Activated CD4-positive, alpha-beta T cell treated with anti-CD3 and anti-CD28 coated beads, Interleukin-2, amount 10 ng/mL, durations not matched to agents 7 days and 5 days (primary cell): ENCODE results near the gene HECW1. TPM values are rescaled to one million over a fixed set of nuclear protein-coding genes. Genes with fewer than 3 reads are reported as not detected.

Source experiments
- CTCF ChIA-PET: fragments of 350-600 bp; sonication (Branson Sonifier 250); formaldehyde crosslinking; loops from one replicate; lab custom pipeline; 2021; ENCODE audit warnings: antibody characterized with exemption; lab: Charles Lee
- POLR2A ChIA-PET: fragments of 350-600 bp; sonication (Branson Sonifier 250); formaldehyde crosslinking; loops from one replicate; lab custom pipeline; 2021; ENCODE audit warnings: antibody characterized with exemption; lab: Charles Lee
- DNase-seq: peaks from one replicate; pipeline ENCODE4 v3.0.0-alpha.2; 2020
- H3K27ac Mint-ChIP-seq: one replicate; pipeline ENCODE4 v1.8.0; 2021; ENCODE audit warnings: mild to moderate bottlenecking, moderate library complexity, mixed read lengths
- H3K27me3 Mint-ChIP-seq: one replicate; pipeline ENCODE4 v1.8.0; 2021; ENCODE audit warnings: mixed read lengths
- H3K36me3 Mint-ChIP-seq: one replicate; pipeline ENCODE4 v1.8.0; 2021; ENCODE audit warnings: low read depth, mixed read lengths
- H3K4me1 Mint-ChIP-seq: one replicate; pipeline ENCODE4 v1.8.0; 2021; ENCODE audit warnings: mixed read lengths
- H3K4me3 Mint-ChIP-seq: one replicate; pipeline ENCODE4 v1.8.0; 2021; ENCODE audit warnings: mild to moderate bottlenecking, moderate library complexity, mixed read lengths
- H3K9me3 Mint-ChIP-seq: one replicate; pipeline ENCODE4 v1.8.0; 2021; ENCODE audit warnings: mixed read lengths
- total RNA-seq, 2 experiments: library from RNA; stranded (reverse); gene quantifications; one replicate each; pipeline ENCODE4 v1.2.3, GENCODE V29; 2021

HECW1 gene
- total RNA-seq, 2 experiments from 2014 or later, result not detected

GRCh38 chr7:43302211-43302711 is 189.8 kb downstream of the HECW1 start:
- no peak overlapping the region for H3K27ac Mint-ChIP-seq
- H3K27me3 Mint-ChIP-seq, result peaks cover 8% of the 10 kb centered on the region
- no peaks in the 10 kb centered on the region for H3K4me1 Mint-ChIP-seq
- ChIA-PET POLR2A (no interaction called here), CTCF (no interaction called here)
- DNase-seq, result no peak
- no peaks in the 10 kb centered on the region for H3K9me3 Mint-ChIP-seq
- no peak overlapping the region for H3K4me3 Mint-ChIP-seq
- H3K36me3 Mint-ChIP-seq, result no peaks in the 10 kb centered on the region

DNA sequence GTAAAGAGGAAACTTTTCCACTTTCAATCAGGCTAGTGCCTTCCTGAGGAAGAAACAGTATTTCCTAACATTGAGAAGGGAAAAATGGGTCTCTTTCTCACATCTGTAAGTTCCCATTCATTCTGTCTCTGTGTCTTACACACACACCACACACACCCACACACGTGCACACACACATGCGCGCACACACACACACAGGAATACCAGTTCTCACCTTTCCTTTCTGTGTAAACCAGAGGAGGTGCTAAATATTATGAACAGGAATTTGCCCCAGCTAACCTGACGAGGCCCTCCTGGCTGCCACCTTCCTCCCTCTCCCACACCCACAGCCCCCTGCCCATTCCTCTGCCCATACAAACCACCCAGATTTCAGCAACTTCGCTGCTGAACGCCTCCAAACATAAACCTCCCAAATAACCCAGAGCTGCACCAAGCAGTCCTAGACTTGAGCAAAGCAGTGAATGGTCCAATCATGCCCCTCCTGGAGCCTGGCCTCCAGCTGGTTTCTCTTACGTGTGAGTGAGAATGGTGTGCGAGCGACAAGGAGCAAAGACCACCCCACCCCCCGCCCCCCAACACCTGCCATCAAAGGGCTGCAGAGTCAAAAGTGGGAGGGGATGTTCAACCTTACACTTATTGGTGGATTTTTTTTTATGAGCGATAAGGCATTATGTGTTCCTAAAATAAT is 190.5 kb downstream of the HECW1 start:
- Mint-ChIP-seq H3K9me3 (no peaks in the 10 kb centered on the region), H3K27me3 (peaks cover 8% of the 10 kb centered on the region), H3K4me3 (no peak overlapping the region), H3K27ac (no peak overlapping the region), H3K36me3 (no peaks in the 10 kb centered on the region), H3K4me1 (no peaks in the 10 kb centered on the region)
- no peak for DNase-seq
- ChIA-PET CTCF (interaction anchor here (0.6 to 2.6 kb wide), 2 partner anchors 11 to 441 kb away, joined by 4 to 11 read pairs; no protein-coding TSS in a partner anchor), POLR2A (no interaction called here)

DNA sequence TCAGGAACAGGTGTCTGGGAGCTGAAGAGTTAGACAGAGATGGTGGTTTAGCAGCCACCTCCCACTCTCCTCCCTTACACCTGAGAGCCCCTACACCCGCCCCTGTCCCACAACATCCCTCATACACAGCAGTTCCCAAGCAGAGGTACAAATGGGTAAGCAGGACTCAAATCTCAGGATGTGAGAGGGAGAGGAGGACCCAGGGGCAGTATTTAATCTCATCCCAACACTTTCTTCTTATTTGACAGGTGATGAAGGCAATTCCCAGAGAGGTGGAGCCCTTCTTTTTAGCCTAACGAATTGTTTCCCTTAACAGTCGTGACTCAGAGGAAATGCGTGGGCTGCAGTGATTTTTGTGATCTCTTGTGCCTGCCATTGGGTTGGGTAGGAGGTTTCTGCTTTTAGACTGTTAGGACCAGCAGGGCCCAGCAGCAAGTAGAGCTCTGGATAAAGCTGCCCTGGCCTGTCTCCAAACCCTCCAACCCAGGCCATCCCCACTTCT is 191.3 kb downstream of the HECW1 start:
- H3K9me3 Mint-ChIP-seq, result no peaks in the 10 kb centered on the region
- H3K4me3 Mint-ChIP-seq, result no peak overlapping the region
- no peaks in the 10 kb centered on the region for H3K36me3 Mint-ChIP-seq
- CTCF ChIA-PET, result interaction anchor here (0.6 to 2.6 kb wide), 2 partner anchors 10 to 440 kb away, joined by 4 to 11 read pairs; no protein-coding TSS in a partner anchor
- no peaks in the 10 kb centered on the region for H3K4me1 Mint-ChIP-seq
- no peak for DNase-seq
- no peak overlapping the region for H3K27ac Mint-ChIP-seq
- POLR2A ChIA-PET, result no interaction called here
- H3K27me3 Mint-ChIP-seq, result peaks cover 7% of the 10 kb centered on the region

DNA sequence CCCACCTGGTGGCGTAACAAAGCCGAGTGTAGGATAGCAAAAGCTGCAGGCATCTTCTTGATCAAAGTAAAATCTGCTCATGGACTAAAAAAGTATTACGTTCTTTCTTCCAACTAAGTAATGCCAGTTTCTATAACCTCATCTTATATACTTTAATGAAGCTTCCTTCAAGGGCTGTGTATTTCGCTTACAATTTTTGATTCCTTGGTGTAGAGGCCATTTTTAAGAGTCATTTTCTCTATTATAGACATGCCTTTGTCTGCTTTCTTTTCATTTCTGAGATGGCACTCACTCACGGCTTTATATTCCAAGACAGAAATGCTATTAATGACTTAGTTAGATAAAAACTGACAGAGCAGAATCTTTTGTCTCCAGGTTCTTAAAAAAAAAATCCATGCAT is 194.0 kb downstream of the HECW1 start:
- Mint-ChIP-seq H3K4me1 (no peaks in the 10 kb centered on the region), H3K27ac (no peak overlapping the region), H3K27me3 (no peaks in the 10 kb centered on the region), H3K4me3 (no peak overlapping the region), H3K36me3 (no peaks in the 10 kb centered on the region), H3K9me3 (no peaks in the 10 kb centered on the region)
- POLR2A ChIA-PET, result no interaction called here
- DNase-seq, result no peak
- CTCF ChIA-PET, result no interaction called here

DNA sequence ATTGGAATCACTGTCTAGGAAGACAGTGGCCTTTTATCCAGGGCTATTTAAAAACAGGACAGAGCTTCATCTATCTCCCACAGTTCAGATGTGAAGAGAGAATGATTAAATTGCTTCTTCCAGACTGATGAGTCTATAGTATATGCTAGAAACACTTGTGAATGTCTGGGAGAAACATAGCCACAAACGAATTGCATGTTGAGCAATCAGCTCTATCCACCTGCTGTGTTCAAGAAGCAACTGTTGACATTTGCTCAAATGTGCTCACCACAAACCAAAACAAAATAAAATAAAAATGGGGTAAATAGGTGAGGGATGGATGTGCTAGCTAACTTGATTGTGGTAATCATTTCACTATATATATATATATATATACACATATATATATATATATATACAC is 195.1 kb downstream of the HECW1 start:
- H3K4me1 Mint-ChIP-seq, result no peaks in the 10 kb centered on the region
- no peak for DNase-seq
- ChIA-PET CTCF (no interaction called here), POLR2A (no interaction called here)
- H3K27ac Mint-ChIP-seq, result no peak overlapping the region
- no peak overlapping the region for H3K4me3 Mint-ChIP-seq
- no peaks in the 10 kb centered on the region for H3K27me3 Mint-ChIP-seq
- no peaks in the 10 kb centered on the region for H3K9me3 Mint-ChIP-seq
- no peaks in the 10 kb centered on the region for H3K36me3 Mint-ChIP-seq

DNA sequence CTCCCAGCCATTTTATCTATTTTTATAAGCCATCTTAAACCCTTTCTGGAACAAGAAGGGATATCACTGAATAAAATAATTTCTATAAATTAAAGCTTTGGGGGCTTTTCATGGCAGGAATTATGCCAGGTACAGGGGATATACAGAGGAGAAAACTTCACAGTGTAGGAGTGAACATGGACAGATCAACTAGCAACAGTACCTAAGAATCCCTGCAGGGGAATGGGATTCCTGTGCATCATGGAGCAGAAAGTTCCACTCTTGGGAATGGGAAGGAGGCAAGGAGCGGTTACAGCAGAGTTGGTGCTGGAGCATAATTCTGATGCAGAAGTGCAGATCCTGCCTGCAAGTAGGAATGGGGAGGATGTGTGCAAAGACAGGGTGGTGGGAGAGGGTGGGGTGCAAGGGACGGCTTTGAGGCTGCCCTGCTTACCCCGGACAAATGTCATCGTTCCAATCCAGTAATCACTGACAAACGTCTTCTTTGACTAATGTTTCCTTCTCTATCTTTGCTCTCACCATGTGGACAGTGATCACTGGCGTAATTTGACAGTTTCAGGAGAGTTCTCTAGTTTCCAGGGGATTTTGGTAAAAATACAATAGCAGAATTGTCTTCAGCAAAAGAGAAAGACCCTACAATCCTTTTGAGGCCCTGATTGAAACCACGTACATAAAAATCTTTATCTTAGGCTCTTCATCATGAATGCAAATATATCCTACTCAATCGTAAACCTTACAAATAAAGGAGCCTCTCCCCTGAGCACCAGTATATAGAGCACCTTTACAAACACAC is 196.7 kb downstream of the HECW1 start:
- Mint-ChIP-seq H3K4me1 (peaks cover 6% of the 10 kb centered on the region), H3K27ac (no peak overlapping the region), H3K36me3 (no peaks in the 10 kb centered on the region), H3K27me3 (no peaks in the 10 kb centered on the region), H3K4me3 (no peak overlapping the region), H3K9me3 (no peaks in the 10 kb centered on the region)
- ChIA-PET CTCF (no interaction called here), POLR2A (no interaction called here)
- DNase-seq, result no peak

GRCh38 chr7:43309706-43310022 is 197.2 kb downstream of the HECW1 start:
- Mint-ChIP-seq H3K9me3 (no peaks in the 10 kb centered on the region), H3K4me3 (no peak overlapping the region), H3K27me3 (no peaks in the 10 kb centered on the region), H3K36me3 (no peaks in the 10 kb centered on the region), H3K4me1 (peaks cover 10% of the 10 kb centered on the region), H3K27ac (no peak overlapping the region)
- POLR2A ChIA-PET, result no interaction called here
- DNase-seq, result no peak
- CTCF ChIA-PET, result interaction anchor here (1.0 kb wide), 1 partner anchor 14 kb away, joined by 3 read pairs; no protein-coding TSS in a partner anchor

GRCh38 chr7:43311052-43311451 is 198.6 kb downstream of the HECW1 start:
- Mint-ChIP-seq H3K27ac (no peak overlapping the region), H3K4me3 (no peak overlapping the region), H3K4me1 (peaks cover 13% of the 10 kb centered on the region), H3K27me3 (no peaks in the 10 kb centered on the region), H3K36me3 (no peaks in the 10 kb centered on the region), H3K9me3 (no peaks in the 10 kb centered on the region)
- POLR2A ChIA-PET, result no interaction called here
- CTCF ChIA-PET, result no interaction called here
- DNase-seq, result no peak

DNA sequence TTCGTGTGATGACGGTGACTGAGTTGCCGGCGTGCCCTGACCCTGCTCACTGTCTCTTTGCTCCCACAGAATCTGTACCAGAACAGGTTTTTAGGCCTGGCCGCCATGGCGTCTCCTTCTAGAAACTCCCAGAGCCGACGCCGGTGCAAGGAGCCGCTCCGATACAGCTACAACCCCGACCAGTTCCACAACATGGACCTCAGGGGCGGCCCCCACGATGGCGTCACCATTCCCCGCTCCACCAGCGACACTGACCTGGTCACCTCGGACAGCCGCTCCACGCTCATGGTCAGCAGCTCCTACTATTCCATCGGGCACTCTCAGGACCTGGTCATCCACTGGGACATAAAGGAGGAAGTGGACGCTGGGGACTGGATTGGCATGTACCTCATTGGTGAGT is 199.2 kb downstream of the HECW1 start:
- POLR2A ChIA-PET, result no interaction called here
- CTCF ChIA-PET, result no interaction called here
- no peaks in the 10 kb centered on the region for H3K9me3 Mint-ChIP-seq
- H3K4me3 Mint-ChIP-seq, result no peak overlapping the region
- no peaks in the 10 kb centered on the region for H3K36me3 Mint-ChIP-seq
- no peak for DNase-seq
- no peaks in the 10 kb centered on the region for H3K27me3 Mint-ChIP-seq
- H3K27ac Mint-ChIP-seq, result no peak overlapping the region
- H3K4me1 Mint-ChIP-seq, result peaks cover 13% of the 10 kb centered on the region

- no peaks in the 10 kb centered on the region for H3K27me3 Mint-ChIP-seq
- ChIA-PET POLR2A (no interaction called here), CTCF (interaction anchor here (1.8 kb wide), 1 partner anchor 9 kb away, joined by 11 read pairs; no protein-coding TSS in a partner anchor)
- H3K4me1 Mint-ChIP-seq, result peaks cover 13% of the 10 kb centered on the region
- H3K9me3 Mint-ChIP-seq, result no peaks in the 10 kb centered on the region
- DNase-seq, result no peak
- no peak overlapping the region for H3K27ac Mint-ChIP-seq
- no peaks in the 10 kb centered on the region for H3K36me3 Mint-ChIP-seq
- no peak overlapping the region for H3K4me3 Mint-ChIP-seq
Measured at GRCh38 chr7:43313628-43314378, 201.4 kb downstream of the HECW1 start.

- CTCF ChIA-PET, result interaction anchor here (1.8 kb wide), 1 partner anchor 10 kb away, joined by 11 read pairs; no protein-coding TSS in a partner anchor
- no peaks in the 10 kb centered on the region for H3K9me3 Mint-ChIP-seq
- no peak overlapping the region for H3K4me3 Mint-ChIP-seq
- H3K4me1 Mint-ChIP-seq, result peaks cover 13% of the 10 kb centered on the region
- DNase-seq, result no peak
- POLR2A ChIA-PET, result no interaction called here
- H3K27me3 Mint-ChIP-seq, result no peaks in the 10 kb centered on the region
- no peak overlapping the region for H3K27ac Mint-ChIP-seq
- H3K36me3 Mint-ChIP-seq, result no peaks in the 10 kb centered on the region
Measured at GRCh38 chr7:43314379-43315158, 202.1 kb downstream of the HECW1 start.

- H3K36me3 Mint-ChIP-seq, result no peaks in the 10 kb centered on the region
- H3K27ac Mint-ChIP-seq, result no peak overlapping the region
- CTCF ChIA-PET, result interaction anchor here (0.6 kb wide), 1 partner anchor 648 kb away, joined by 5 read pairs; no protein-coding TSS in a partner anchor
- H3K4me1 Mint-ChIP-seq, result peaks cover 13% of the 10 kb centered on the region
- POLR2A ChIA-PET, result no interaction called here
- no peak for DNase-seq
- H3K27me3 Mint-ChIP-seq, result no peaks in the 10 kb centered on the region
- no peaks in the 10 kb centered on the region for H3K9me3 Mint-ChIP-seq
- no peak overlapping the region for H3K4me3 Mint-ChIP-seq
Measured at GRCh38 chr7:43317075-43317474, 204.6 kb downstream of the HECW1 start.
